GM21447 (cell line): ENCODE measurements around the gene SORL1.

Experiments used
- ATAC-seq: cut with Tn5 transposase; IDR thresholded peaks from one replicate; pipeline ENCODE4 v1.9.1; 2021; ENCODE audit not compliant: unreplicated experiment

Gene SORL1

GRCh38 chr11:121534131-121535093, 82.3 kb downstream of the SORL1 start:
- ATAC-seq, result no peak

- no peak for ATAC-seq
These were observed 83.1 kb downstream of the SORL1 start for GRCh38 chr11:121535129-121535796.

DNA sequence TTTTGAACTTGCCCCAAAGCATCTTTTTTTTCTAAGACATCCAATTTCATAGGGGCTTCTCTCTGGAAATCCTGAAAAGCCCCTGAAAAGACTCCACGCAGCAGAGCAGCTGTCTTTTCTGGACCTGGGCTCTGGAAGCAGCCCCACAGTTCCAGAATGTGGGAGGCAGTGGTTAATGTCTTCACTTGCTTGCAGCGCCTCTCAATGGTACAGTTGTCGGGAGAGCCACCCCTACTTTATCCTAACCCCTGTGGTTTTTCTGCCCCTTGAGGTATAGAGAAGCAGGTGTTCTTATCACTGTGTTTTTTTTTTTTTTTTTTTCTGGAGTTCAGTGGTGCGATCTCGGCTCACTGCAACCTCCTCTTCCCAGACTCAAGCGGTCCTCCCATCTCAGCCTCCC, 84.0 kb downstream of the SORL1 start:
- ATAC-seq, result no peak

GRCh38 chr11:121538054-121538453, 85.9 kb downstream of the SORL1 start:
- peak; percentile 74 for ATAC-seq

DNA sequence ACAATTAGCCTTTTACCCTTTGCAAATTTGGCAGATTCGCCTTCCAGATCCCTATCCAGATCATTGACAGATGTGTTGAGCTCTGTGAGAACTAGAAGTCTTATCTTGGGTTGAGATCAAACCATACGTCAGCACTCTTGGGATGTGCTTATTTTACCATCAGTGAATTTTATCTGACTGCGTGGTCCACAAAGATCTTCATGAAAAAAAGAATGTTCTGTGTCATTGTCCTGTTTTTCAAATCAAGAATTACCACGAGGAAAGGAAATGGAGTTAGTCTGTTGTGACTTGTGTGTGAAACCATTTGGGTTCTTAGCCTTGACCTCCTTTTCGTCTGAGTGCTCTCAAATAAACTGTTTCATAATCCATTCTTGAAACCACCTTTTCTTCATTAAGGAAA, 86.9 kb downstream of the SORL1 start:
- ATAC-seq, result no peak

- no peak for ATAC-seq
These were observed 88.5 kb downstream of the SORL1 start for GRCh38 chr11:121540627-121541026.

DNA sequence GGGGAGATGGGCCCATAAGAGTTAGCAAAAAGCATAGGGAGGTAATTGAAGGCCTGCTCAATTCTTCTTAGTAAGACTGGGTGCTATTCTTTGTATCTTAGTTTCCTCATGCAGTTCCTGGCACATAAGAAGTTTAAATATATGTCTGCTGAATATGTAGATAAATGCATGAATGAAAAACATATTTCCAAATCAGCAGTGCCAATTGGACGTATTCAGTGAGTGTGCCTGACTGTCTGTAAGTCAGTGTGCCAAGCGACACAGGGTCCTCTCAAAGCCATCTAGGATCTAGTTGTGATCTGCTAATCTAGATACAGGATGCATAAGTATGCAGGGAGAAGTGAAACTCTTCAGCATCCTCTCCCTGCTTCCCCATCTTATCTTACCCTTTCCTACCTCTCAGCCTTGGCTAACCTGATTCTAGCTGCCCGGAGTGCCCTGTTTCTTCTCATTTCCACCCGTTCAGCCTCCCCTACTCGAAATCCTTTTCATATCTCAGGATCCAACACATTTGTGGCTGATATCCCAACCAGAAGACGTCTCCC, 91.8 kb downstream of the SORL1 start:
- no peak for ATAC-seq

GRCh38 chr11:121544956-121545355, 92.8 kb downstream of the SORL1 start:
- no peak for ATAC-seq

GRCh38 chr11:121547574-121547973, 95.5 kb downstream of the SORL1 start:
- ATAC-seq, result no peak

GRCh38 chr11:121550247-121551030, 98.3 kb downstream of the SORL1 start:
- no peak for ATAC-seq

- no peak for ATAC-seq
These were observed 99.3 kb downstream of the SORL1 start for GRCh38 chr11:121551463-121551862.

DNA sequence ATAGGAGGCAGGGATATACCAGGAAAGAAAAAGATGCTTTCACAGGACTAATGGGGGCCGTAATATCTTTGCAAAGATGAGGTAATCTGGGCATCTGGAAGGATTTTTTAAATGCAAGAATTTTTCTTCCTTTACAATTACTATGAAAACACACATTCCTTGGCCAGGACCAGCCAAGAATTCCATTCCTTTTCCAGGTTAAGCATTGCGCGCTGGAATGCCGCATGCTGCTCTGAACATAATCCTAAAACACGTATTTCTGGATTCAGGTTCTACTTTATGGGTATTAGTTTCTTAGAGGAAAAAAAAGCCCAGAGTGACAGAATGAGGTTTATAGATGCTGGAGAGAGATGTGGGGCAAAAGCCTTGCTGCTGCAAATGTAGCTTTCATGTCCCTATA, 100.0 kb downstream of the SORL1 start:
- no peak for ATAC-seq

DNA sequence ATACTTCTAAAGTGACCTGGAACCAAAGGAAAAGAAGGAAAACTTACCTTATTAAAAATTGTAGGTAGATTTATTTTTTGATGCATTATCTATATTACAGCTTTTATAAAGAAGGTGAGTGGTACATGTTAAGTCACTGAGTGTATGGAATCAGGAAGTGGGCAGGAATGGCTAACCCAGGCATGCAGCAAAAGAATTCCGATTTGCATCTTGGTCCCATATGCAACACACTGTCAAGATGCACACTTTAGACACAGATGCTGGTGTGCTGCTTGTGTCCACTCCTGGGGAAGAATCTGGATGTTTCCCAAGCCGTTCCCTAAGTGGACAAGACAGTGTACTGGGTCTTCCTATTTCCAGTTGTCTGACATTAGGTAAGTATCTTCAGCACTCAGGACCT, 100.5 kb downstream of the SORL1 start:
- no peak for ATAC-seq

- no peak for ATAC-seq
These were observed 101.3 kb downstream of the SORL1 start for GRCh38 chr11:121553389-121553788.

GRCh38 chr11:121553806-121554205, 101.7 kb downstream of the SORL1 start:
- no peak for ATAC-seq

- no peak for ATAC-seq
These were observed 102.4 kb downstream of the SORL1 start for GRCh38 chr11:121554552-121554951.

- ATAC-seq, result no peak
These were observed 103.0 kb downstream of the SORL1 start for GRCh38 chr11:121555121-121555520.

DNA sequence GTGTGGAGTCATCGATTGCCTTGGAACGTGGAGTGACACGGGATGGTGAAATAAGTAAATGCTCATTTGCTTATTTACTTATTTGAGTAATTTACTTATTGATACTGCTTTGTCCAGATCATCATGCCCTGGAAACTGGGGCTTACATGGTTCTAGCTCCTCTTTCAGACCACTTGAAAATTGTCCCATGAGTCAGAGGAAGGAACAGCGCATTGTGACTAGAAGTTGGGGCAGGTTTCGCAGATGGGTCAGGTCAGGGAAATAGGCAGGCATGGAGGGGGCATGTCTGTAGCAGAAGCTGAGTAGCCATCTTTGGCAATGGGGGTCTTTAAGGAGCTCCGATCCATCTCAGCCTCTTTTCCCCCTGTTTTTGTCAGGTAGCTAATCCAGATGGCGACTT, 104.8 kb downstream of the SORL1 start:
- ATAC-seq, result peak; percentile 5

- peak; percentile 90 for ATAC-seq
These were observed 105.2 kb downstream of the SORL1 start for GRCh38 chr11:121557348-121557747.

DNA sequence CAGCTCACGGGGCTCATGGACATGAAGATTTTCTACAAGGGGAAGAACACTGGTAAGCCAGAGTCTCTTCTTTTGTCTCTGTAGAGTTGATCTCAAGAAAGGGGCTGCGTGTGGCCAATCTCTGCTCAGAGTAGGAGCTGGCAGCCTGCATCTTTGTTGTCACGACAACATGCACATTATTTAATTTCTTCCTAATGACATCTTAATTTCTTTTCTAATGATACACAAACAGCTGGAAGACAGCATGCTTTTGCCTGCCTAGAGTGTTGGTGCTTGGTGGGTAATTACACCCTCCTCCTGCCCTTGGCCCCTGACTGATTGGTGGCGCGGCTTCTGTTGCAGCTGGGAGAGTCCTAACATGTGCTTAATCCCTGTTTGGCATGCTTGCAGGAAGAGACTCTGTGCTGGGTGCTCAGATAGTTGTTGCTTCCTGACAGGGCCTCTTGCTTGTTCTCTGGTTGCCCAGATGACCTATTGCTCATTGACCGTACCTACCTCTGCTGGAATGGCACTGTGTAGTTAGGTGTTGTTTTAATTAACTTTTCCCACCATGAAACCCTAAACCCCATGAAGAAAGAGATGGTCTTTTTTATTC, 107.6 kb downstream of the SORL1 start:
- no peak for ATAC-seq

- no peak for ATAC-seq
These were observed 108.1 kb downstream of the SORL1 start for GRCh38 chr11:121560236-121560635.
